Suppressor macrophage treated with lipopolysaccharide for 1 hour (primary cell): ENCODE data around the gene MRPL18.

ENCODE experiments used
- DNase-seq, 3 donors: peaks; one replicate each; pipeline ENCODE4 v3.0.0-alpha.2; 2020 to 2022

Gene MRPL18

DNA sequence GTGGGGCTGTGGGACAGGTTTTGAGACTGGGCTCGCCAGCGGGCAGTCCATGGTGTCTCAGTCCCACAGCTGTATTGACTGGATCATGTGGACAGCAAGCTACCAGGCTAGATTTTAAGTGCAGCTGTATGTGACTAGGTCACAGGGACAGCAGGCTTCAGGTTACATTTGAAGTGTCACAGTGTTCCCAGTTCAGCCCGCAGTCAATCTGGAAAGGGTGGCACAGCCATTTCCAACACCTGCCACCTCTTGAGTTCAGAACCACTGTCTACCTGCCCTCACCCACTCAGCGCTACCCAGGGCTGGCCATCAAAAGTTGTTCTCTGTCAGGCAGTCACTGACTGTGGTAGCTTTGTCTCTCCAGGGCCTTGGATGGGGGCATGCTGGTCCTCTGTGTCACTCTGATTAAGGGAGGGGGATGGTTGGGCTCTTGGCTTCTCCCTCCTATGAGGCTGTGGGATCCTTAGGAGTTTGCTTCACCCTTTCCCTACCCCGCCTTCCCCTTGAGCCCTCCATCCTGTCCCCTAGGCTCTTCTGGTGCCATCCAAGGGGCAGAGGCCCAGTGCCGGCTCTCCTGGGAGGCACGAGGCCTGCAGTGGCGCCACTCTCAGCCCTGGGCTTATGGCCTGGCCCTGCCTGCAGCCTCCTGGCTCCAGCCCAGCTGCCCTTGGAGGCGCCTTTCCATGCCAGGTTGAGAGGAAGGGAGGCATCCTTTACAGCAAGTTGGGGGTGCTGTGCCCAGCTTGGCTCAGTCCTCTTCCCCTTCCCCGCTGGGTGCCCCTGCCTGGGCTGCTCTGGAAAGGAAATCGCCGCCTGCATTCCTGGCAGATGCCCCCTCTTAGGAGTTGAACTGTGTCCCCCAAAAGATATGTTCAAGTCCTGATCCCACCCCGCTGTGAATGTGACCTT is 54.7 kb downstream of the MRPL18 start:
- no peak for DNase-seq
